A172 (cell line): ENCODE data around the gene DNAJC15. TPM values are rescaled to one million over a fixed set of nuclear protein-coding genes. Genes with fewer than 3 reads are reported as not detected.
"Not testable (repeated sequence)": the region's sequence is repeated elsewhere in the genome, so short reads cannot be mapped to it uniquely, and the experiment has no call there.

Source experiments
- DNase-seq: peaks from one replicate; pipeline ENCODE4 v3.0.0-alpha.2; 2015; ENCODE audit warnings: low spot score
- total RNA-seq: library from RNA; depleted of rRNA; stranded (reverse); fragments of >200 nt; shearing (Covaris generic); gene quantifications from 2 replicates; pipeline ENCODE4 v1.2.3, GENCODE V29; 2014; rRNA removed

Gene DNAJC15
- 3.4 and 5.4 TPM in 2 replicates for total RNA-seq

- peak; percentile 14 for DNase-seq
Observed at GRCh38 chr13:43023289-43023963, at the start of gene DNAJC15. TSS of gene DNAJC15 (plus strand) at chr13:43023586. CDS start at chr13:43023627, 41 bp downstream.

DNA sequence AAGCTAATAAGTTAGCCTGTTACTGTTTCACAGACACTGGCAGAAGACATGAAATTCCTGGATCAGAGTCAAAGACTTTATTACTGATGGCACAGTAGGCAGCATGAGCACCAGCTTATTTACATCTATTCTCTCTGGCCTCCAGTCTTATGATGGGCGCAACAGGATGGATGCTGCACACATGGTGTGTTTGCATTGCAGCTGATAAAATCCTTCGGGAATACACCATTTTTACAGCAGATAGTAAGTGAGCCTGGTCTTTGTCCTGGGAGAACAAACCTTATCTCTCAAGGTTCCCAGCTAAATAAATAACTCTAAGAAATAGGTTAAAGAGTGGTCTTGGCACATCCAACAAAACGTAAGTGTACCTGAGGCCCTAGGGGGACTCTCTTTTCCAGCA, 47.3 kb upstream of the DNAJC15 start:
- no peak for DNase-seq

- no peak for DNase-seq
Observed at GRCh38 chr13:42977219-42977659, 46.1 kb upstream of the DNAJC15 start.

- no peak for DNase-seq
Observed at GRCh38 chr13:42981317-42981716, 42.1 kb upstream of the DNAJC15 start.

- DNase-seq, result no peak
Observed at GRCh38 chr13:42981853-42982252, 41.5 kb upstream of the DNAJC15 start.

- no peak for DNase-seq
Observed at GRCh38 chr13:42984026-42984425, 39.4 kb upstream of the DNAJC15 start.

GRCh38 chr13:42984691-42985090, 38.7 kb upstream of the DNAJC15 start:
- no peak for DNase-seq

GRCh38 chr13:42985312-42986175, 37.8 kb upstream of the DNAJC15 start:
- DNase-seq, result no peak

DNA sequence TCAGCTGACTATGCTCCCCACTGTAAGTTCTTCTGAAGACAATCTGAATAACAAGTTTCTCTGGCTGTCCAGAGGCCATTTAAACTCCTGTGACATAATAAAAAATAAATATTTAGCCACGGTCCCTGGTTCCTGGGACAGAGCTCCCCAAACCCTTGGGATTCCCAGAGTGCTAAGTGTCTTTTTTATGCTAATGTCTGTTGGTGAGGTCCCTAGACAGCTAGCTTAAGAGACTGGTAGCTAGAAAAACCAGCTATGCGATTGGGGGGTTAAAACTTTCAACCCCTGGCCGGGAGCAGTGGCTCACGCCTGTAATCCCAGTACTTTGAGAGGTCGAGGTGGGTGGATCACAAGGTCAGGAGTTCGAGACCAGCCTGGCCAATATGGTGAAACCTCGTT, 37.2 kb upstream of the DNAJC15 start:
- no peak for DNase-seq

GRCh38 chr13:42990291-42991232, 32.8 kb upstream of the DNAJC15 start:
- DNase-seq, result no peak

DNA sequence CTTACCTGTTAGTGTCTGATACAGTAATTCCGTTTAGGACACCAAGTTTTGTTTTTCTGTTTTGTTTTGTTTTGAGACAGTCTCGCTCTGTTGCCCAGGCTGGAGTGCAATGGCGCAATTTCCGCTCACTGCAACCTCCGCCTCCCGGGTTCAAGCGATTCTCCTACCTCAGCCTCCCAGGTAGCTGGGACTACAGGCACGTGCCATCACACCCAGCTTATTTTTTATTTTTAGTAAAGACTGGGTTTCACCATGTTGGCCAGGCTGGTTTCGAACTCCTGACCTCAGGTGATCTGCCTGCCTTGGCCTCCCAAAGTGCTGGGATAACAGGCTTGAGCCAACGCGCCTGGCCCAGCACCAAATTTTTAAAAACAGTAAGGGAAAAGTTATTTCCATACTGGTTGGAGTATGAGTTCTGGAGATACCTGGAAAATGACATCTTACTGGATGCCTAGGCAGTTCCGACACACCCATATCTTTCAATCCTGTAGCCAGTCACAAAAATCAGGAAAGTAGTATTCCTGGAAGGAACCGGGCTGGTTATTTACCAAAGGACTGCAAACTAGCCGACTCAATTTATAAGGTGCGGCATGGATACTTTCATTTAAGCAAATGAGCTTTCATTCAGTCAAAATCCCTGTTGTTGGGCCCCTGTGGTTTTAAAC, 32.0 kb upstream of the DNAJC15 start:
- not testable (repeated sequence) for DNase-seq

DNA sequence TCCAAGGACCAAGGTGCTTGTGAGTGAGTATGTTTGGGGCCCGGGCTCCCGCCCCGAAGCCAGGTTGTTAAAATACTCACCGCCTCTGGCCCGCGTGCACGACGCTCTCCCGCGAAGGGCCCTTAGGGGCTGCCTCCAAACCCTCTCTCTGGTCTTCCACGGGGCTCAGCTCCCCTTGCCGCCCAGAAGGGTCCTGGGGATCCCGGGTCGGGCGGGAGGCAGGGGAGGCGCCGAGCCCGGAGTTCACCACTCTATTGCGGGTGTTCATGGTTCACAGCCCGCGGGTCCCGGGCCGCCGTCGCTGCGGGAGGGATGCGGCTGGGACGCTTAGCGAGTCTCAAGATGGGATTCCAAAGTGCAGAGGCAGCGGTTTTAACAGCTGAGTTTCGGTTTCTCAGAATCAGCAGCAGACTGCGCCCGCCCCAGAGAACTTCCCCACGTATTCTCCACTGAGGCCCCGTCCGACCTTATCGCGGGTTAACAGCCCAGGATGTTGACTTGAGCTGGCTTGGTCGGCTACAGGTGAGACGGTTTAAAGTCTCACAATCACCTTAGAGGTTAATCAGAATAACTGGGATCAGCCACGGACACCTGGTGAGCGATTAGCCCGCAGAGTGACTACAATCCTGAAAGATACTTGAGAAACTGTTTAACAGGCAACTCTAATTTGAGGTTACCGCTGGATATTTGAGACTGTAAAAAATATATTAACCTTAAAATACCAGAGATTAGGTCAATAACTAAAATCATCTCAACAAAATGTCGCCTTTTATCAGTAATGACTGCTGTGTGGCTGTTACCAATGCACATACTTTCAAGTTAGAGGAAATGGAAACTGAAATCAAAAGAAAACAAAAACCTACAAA, 31.3 kb upstream of the DNAJC15 start, which contains the start of gene EPSTI1:
TSS of gene EPSTI1 (minus strand) at position 344 of the 866 bp plus-strand sequence. CDS start at position 268, 76 bp downstream.
- DNase-seq, result peak; percentile 44

- DNase-seq, result no peak
Observed at GRCh38 chr13:42992764-42993122, 30.6 kb upstream of the DNAJC15 start.

DNA sequence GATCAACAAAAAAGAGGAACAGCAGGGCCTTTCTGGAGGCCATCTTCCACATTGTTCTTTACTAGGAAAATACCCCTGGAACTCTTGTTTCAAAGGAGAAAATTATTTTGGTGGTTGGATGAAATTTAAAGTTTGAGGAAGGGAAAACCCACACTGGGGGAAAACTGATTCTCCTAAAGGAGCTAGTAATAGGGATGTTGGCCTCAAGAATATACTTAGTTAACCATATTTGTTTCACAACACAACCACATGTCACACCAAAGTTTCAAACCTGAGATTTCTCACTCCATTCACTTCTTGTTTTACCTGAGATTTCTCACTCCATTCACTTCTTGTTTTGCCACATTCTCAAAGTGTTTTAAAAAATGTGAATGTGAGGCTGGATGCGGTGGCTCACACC, 28.5 kb upstream of the DNAJC15 start:
- DNase-seq, result no peak

DNA sequence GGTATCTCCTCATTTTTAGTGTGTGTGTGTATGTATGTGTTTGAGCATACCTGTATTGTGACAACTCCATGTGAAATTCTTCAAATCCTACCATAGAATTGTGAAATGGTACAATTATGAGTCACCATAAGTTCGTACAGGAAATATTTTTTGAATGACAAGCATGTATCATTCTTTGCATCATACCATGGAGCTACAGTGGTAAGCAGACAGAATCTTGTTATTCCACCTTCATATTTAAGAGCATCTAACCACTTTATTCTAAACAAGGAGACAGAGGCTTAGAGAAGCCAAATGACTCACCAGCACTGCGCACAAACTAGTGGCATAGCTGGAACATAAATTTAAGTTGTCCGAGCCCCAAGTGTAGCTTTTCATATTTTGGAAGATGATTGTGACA, 26.8 kb upstream of the DNAJC15 start:
- peak; percentile 63 for DNase-seq

DNA sequence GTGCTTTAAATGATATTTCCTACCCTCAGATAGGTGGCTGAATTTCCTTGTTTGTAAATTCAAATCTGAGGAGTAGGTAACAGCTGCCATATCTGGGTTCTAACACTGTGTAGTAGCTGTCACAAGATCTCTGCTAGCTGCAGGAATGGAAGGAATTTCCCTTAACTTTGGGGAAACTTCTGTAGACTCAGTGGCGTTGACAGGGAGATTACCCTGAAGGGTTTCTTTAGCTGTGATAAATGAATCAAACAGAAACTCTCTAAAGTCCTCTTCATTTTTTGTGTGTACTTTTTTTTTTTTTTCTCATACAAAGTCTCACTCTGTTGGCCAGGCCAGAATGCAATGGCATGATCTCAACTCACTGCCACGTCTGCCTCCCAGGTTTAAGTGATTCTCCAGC, 26.0 kb upstream of the DNAJC15 start:
- no peak for DNase-seq

GRCh38 chr13:42999491-42999890, 23.9 kb upstream of the DNAJC15 start:
- DNase-seq, result no peak

GRCh38 chr13:43000676-43001075, 22.7 kb upstream of the DNAJC15 start:
- no peak for DNase-seq

GRCh38 chr13:43002021-43002420, 21.4 kb upstream of the DNAJC15 start:
- no peak for DNase-seq

GRCh38 chr13:43003010-43003409, 20.4 kb upstream of the DNAJC15 start:
- DNase-seq, result no peak
